ENCODE data around the gene RPH3AL. TPM values are rescaled to one million over a fixed set of nuclear protein-coding genes. Genes with fewer than 3 reads are reported as not detected.

RPH3AL gene
- total RNA-seq, 2 experiments from 2014 or later = 2.4 to 2.8 TPM

- no peak overlapping the region for H3K4me3 ChIP-seq (ENCODE audit: low read length)
- ATAC-seq (ENCODE audit: poor library complexity) (no peak), DNase-seq (peak in 10 of 14 experiments; percentile 11 to 67 (median 38))
- intact Hi-C loops (cut with DNase I, micrococcal nuclease) = no loop called here
- H3K4me1 ChIP-seq (ENCODE audit: insufficient read depth, low read length) = no peaks in the 10 kb centered on the region
- H3K4me3 Mint-ChIP-seq = no peak overlapping the region
- no peak overlapping the region for H3K27ac Mint-ChIP-seq
- H3K27me3 ChIP-seq (ENCODE audit: control insufficient read depth in 1 of 2, insufficient read depth in 2 of 2, low read length in 2 of 2) = peaks cover 0 to 2% of the 10 kb centered on the region in 2 experiments
- ChIA-PET CTCF (no interaction called here), POLR2A (no interaction called here)
- no peaks in the 10 kb centered on the region for H3K36me3 Mint-ChIP-seq (ENCODE audit: low read depth)
- H3K4me1 Mint-ChIP-seq (ENCODE audit: low read depth) = no peaks in the 10 kb centered on the region
- H3K27me3 Mint-ChIP-seq = no peaks in the 10 kb centered on the region
- H3K9me3 ChIP-seq (ENCODE audit: control insufficient read depth in 1 of 2, insufficient read depth in 1 of 2, low read length in 2 of 2) = peaks cover 0 to 4% of the 10 kb centered on the region in 2 experiments
- no peak overlapping the region for H3K27ac ChIP-seq (ENCODE audit: low read depth in 1 of 2, low read length in 2 of 2)
- no peaks in the 10 kb centered on the region for H3K9me3 Mint-ChIP-seq
- H3K36me3 ChIP-seq (ENCODE audit: insufficient read depth, low read length) = no peaks in the 10 kb centered on the region
- TF ChIP-seq CTCF (IDR thresholded peaks at IDR 0.05) = no peak
Measured at GRCh38 chr17:164303-165235, 188.0 kb downstream of the RPH3AL start.

GRCh38 chr17:163514-164098, 189.0 kb downstream of the RPH3AL start:
- no peak for DNase-seq
- Mint-ChIP-seq H3K4me1 (ENCODE audit: low read depth) (no peaks in the 10 kb centered on the region), H3K4me3 (no peak overlapping the region), H3K9me3 (no peaks in the 10 kb centered on the region), H3K27ac (no peak overlapping the region), H3K36me3 (ENCODE audit: low read depth) (no peaks in the 10 kb centered on the region), H3K27me3 (no peaks in the 10 kb centered on the region)
- Histone ChIP-seq H3K4me1 (ENCODE audit: insufficient read depth, low read length) (no peaks in the 10 kb centered on the region), H3K27me3 (ENCODE audit: control insufficient read depth in 1 of 2, insufficient read depth in 2 of 2, low read length in 2 of 2) (peaks cover 0 to 2% of the 10 kb centered on the region in 2 experiments), H3K4me3 (ENCODE audit: low read length) (no peak overlapping the region), H3K27ac (ENCODE audit: low read depth in 1 of 2, low read length in 2 of 2) (no peak overlapping the region), H3K9me3 (ENCODE audit: control insufficient read depth in 1 of 2, insufficient read depth in 1 of 2, low read length in 2 of 2) (peaks cover 0 to 4% of the 10 kb centered on the region in 2 experiments), H3K36me3 (ENCODE audit: insufficient read depth, low read length) (no peaks in the 10 kb centered on the region)
- ChIA-PET POLR2A (no interaction called here), CTCF (no interaction called here)
- no peak for TF ChIP-seq CTCF (IDR thresholded peaks at IDR 0.05)
- no peak for ATAC-seq (ENCODE audit: poor library complexity)
- intact Hi-C loops (cut with DNase I, micrococcal nuclease) = no loop called here

GRCh38 chr17:162689-163088, 189.9 kb downstream of the RPH3AL start:
- no peak overlapping the region for H3K27ac Mint-ChIP-seq
- no peak overlapping the region for H3K27ac ChIP-seq (ENCODE audit: low read depth in 1 of 2, low read length in 2 of 2)
- no peak for DNase-seq
- intact Hi-C loops (cut with DNase I, micrococcal nuclease) = no loop called here
- no peaks in the 10 kb centered on the region for H3K9me3 Mint-ChIP-seq
- no peak overlapping the region for H3K4me3 Mint-ChIP-seq
- H3K36me3 ChIP-seq (ENCODE audit: insufficient read depth, low read length) = no peaks in the 10 kb centered on the region
- no peaks in the 10 kb centered on the region for H3K27me3 Mint-ChIP-seq
- H3K9me3 ChIP-seq (ENCODE audit: control insufficient read depth in 1 of 2, insufficient read depth in 1 of 2, low read length in 2 of 2) = peaks cover 0 to 4% of the 10 kb centered on the region in 2 experiments
- H3K4me1 Mint-ChIP-seq (ENCODE audit: low read depth) = no peaks in the 10 kb centered on the region
- ATAC-seq (ENCODE audit: poor library complexity) = no peak
- ChIA-PET POLR2A (no interaction called here), CTCF (no interaction called here)
- H3K4me1 ChIP-seq (ENCODE audit: insufficient read depth, low read length) = no peaks in the 10 kb centered on the region
- H3K27me3 ChIP-seq (ENCODE audit: control insufficient read depth in 1 of 2, insufficient read depth in 2 of 2, low read length in 2 of 2) = peaks cover 0 to 2% of the 10 kb centered on the region in 2 experiments
- TF ChIP-seq CTCF (IDR thresholded peaks at IDR 0.05) = no peak
- H3K4me3 ChIP-seq (ENCODE audit: low read length) = no peak overlapping the region
- no peaks in the 10 kb centered on the region for H3K36me3 Mint-ChIP-seq (ENCODE audit: low read depth)

Other genes with a start within 250 kb of the RPH3AL start
- not detected for gene SCGB1C2, start 215.2 kb downstream of the RPH3AL start, total RNA-seq
- gene DOC2B, start 171.2 kb downstream of the RPH3AL start, total RNA-seq = under 1 TPM; 0.08 to 0.34 TPM
- gene RFLNB, start 93.1 kb upstream of the RPH3AL start, total RNA-seq = 10 to 100 TPM; 28.5 to 28.7 TPM